GM23248 (cell line): ENCODE results near the gene SCNN1B. TPM values are rescaled to one million over a fixed set of nuclear protein-coding genes. Genes with fewer than 3 reads are reported as not detected.
A peak's percentile ranks its signal among the peaks of the same experiment; 100 is the strongest.

Source experiments
- DNase-seq: peaks from one replicate; pipeline ENCODE4 v3.0.0-alpha.2; 2015
- H2AFZ ChIP-seq: fragments of 200-600 bp; sonication (generic); 2 replicates; pipeline ENCODE4 v1.6.1; 2016; ENCODE audit warnings: antibody characterized with exemption
- H3F3A ChIP-seq: fragments of 200-600 bp; sonication (generic); 2 replicates; pipeline ENCODE4 v1.6.1; 2016; ENCODE audit warnings: mild to moderate bottlenecking, antibody characterized with exemption, mixed run types; ENCODE audit not compliant: insufficient read depth
- H3K27ac ChIP-seq: fragments of 200-600 bp; sonication (generic); 2 replicates; pipeline ENCODE4 v1.5.1; 2016; ENCODE audit warnings: mild to moderate bottlenecking
- H3K27me3 ChIP-seq: fragments of 200-600 bp; sonication (generic); replicated peaks from 2 replicates; pipeline ENCODE4 v1.6.1; 2016; ENCODE audit warnings: mild to moderate bottlenecking; ENCODE audit not compliant: insufficient read depth
- H3K36me3 ChIP-seq: fragments of 200-600 bp; sonication (generic); 2 replicates; pipeline ENCODE4 v1.6.1; 2016; ENCODE audit warnings: low read depth, mild to moderate bottlenecking
- H3K4me1 ChIP-seq: fragments of 200-600 bp; sonication (generic); 2 replicates; pipeline ENCODE4 v1.6.1; 2016; ENCODE audit warnings: mild to moderate bottlenecking; ENCODE audit not compliant: insufficient read depth
- H3K4me2 ChIP-seq: fragments of 200-600 bp; sonication (generic); one replicate; pipeline ENCODE4 v1.6.1; 2016; ENCODE audit warnings: mild to moderate bottlenecking; ENCODE audit not compliant: unreplicated experiment
- H3K4me3 ChIP-seq: fragments of 200-600 bp; sonication (generic); 2 replicates; pipeline ENCODE4 v1.5.1; 2016; ENCODE audit warnings: mild to moderate bottlenecking
- H3K79me2 ChIP-seq: fragments of 200-600 bp; sonication (generic); 2 replicates; pipeline ENCODE4 v1.6.1; 2016; ENCODE audit warnings: mild to moderate bottlenecking; ENCODE audit not compliant: insufficient read depth
- H3K9ac ChIP-seq: fragments of 200-600 bp; sonication (generic); 2 replicates; pipeline ENCODE4 v1.6.1; 2016; ENCODE audit warnings: mild to moderate bottlenecking
- H3K9me2 ChIP-seq: fragments of 200-600 bp; sonication (generic); 2 replicates; pipeline ENCODE4 v1.6.1; 2016; ENCODE audit warnings: mixed run types, mild to moderate bottlenecking, moderate library complexity; ENCODE audit not compliant: insufficient read depth
- H3K9me3 ChIP-seq: fragments of 200-600 bp; sonication (generic); one replicate; pipeline ENCODE4 v1.6.1; 2017; ENCODE audit warnings: low read depth
- H4K20me1 ChIP-seq: fragments of 200-600 bp; sonication (generic); 2 replicates; pipeline ENCODE4 v1.6.0; 2016; ENCODE audit not compliant: insufficient read depth
- EZH2 ChIP-seq: fragments of 200-600 bp; sonication (generic); IDR thresholded peaks from 2 replicates; pipeline ENCODE4 v1.6.1; 2018; ENCODE audit warnings: antibody characterized with exemption, mild to moderate bottlenecking; ENCODE audit not compliant: insufficient read depth, poor library complexity, severe bottlenecking
- EZH2phosphoT487 ChIP-seq: fragments of 200-600 bp; sonication (generic); IDR thresholded peaks from 2 replicates; pipeline ENCODE4 v1.6.1; 2018; ENCODE audit warnings: antibody characterized with exemption, moderate library complexity, mild to moderate bottlenecking, low read depth; ENCODE audit not compliant: insufficient read depth
- WGBS, 2 experiments: methylation state at CpG; one replicate each; pipeline ENCODE4 v1.1.6; 2015 to 2017; ENCODE audit warnings: low lambda C conversion rate in 2 of 2, low coverage in 1 of 2; ENCODE audit errors: missing lambda C conversion rate in 2 of 2; 5-methylcytosine and 5-hydroxymethylcytosine counted together
- in situ Hi-C: fragments of 300-500 bp; cut with MboI; formaldehyde crosslinking; loops from 2 replicates; pipeline ENCODE4 v1.15.0; 2020
- polyA plus RNA-seq: library from polyadenylated mRNA; unstranded; fragments of >200 nt; fragmentation: Nextera tagmentation; extraction: Ambion mirVana; gene quantifications from 2 replicates; pipeline ENCODE4 v1.2.1, GENCODE V29; 2016
- total RNA-seq: library from RNA; depleted of rRNA; stranded (reverse); fragments of >200 nt; shearing (Covaris generic); gene quantifications from 2 replicates; pipeline ENCODE4 v1.2.3, GENCODE V29; 2014

The SCNN1B gene
- total and polyA plus RNA-seq, 2 experiments from 2014 or later, result not detected

GRCh38 chr16:23410176-23410575 is 108.1 kb downstream of the SCNN1B start:
- no peaks in the 10 kb centered on the region for H3K9me2 ChIP-seq

GRCh38 chr16:23414731-23415130 is 112.6 kb downstream of the SCNN1B start:
- 86% methylated on average over 6 of the region's 6 CpGs for WGBS, 2 experiments
- no peaks in the 10 kb centered on the region for H3K79me2 ChIP-seq
- no peak overlapping the region for H3K4me2 ChIP-seq
- H3K27ac ChIP-seq, result no peak overlapping the region
- H3K27me3 ChIP-seq, result no peaks in the 10 kb centered on the region
- H3K4me1 ChIP-seq, result no peaks in the 10 kb centered on the region
- H3K9ac ChIP-seq, result no peak overlapping the region
- TF ChIP-seq EZH2, result no peak
- TF ChIP-seq EZH2phosphoT487, result no peak
- H3K4me3 ChIP-seq, result no peak overlapping the region
- H2AFZ ChIP-seq, result no peak overlapping the region
- H3K9me2 ChIP-seq, result no peaks in the 10 kb centered on the region
- DNase-seq, result no peak
- H3K9me3 ChIP-seq, result no peaks in the 10 kb centered on the region
- 0 out of 2 replicates have a peak, but pooled peaks cover 6% of the 10 kb centered on the region for H3F3A ChIP-seq
- H3K36me3 ChIP-seq, result peaks cover 16% of the 10 kb centered on the region
- H4K20me1 ChIP-seq, result no peaks in the 10 kb centered on the region
- in situ Hi-C loops, result no loop called here

More at GRCh38 chr16:23410176-23410575, 108.1 kb downstream of the SCNN1B start:
- TF ChIP-seq EZH2 (no peak), EZH2phosphoT487 (no peak)
- Histone ChIP-seq H3K4me1 (no peaks in the 10 kb centered on the region), H3K9ac (no peak overlapping the region), H3K36me3 (peaks cover 26% of the 10 kb centered on the region), H4K20me1 (no peaks in the 10 kb centered on the region), H3K27me3 (no peaks in the 10 kb centered on the region), H3K9me3 (no peaks in the 10 kb centered on the region), H2AFZ (no peak overlapping the region), H3K4me3 (no peak overlapping the region), H3F3A (0 out of 2 replicates have a peak, but pooled peaks cover 6% of the 10 kb centered on the region), H3K4me2 (no peak overlapping the region), H3K27ac (no peak overlapping the region), H3K79me2 (no peaks in the 10 kb centered on the region)
- DNase-seq, result peak; percentile 20
- 87 to 88% methylated on average over 4 of the region's 4 CpGs for WGBS, 2 experiments
- in situ Hi-C loops, result no loop called here

DNA sequence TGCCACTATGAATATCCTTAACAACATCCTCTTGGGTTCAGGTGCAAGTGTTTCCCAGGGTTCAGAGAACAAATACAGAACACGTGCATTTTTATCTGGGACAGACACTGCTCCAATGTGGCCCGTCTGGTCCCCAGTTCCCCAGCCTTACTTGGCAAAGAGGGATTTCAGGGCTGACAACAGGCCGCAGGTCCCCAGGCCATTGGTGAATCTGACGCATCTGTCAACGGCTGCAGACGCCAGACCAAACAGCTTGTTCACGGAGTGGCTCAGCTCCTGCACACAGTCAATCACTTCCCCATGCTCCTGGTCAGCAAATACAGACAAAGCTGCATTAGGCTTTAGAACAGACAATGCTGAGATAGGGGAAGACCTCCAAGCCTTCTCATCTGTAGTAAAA is 114.7 kb downstream of the SCNN1B start:
- H3K4me2 ChIP-seq, result no peak overlapping the region
- no peaks in the 10 kb centered on the region for H3K9me2 ChIP-seq
- TF ChIP-seq EZH2phosphoT487 (no peak), EZH2 (no peak)
- H3K36me3 ChIP-seq, result peaks cover 9% of the 10 kb centered on the region; the same call in 1 of the 2 replicates
- no peak overlapping the region for H3K9ac ChIP-seq
- no peaks in the 10 kb centered on the region for H3F3A ChIP-seq
- no peaks in the 10 kb centered on the region for H3K79me2 ChIP-seq
- H3K4me1 ChIP-seq, result no peaks in the 10 kb centered on the region
- no peak overlapping the region for H3K27ac ChIP-seq
- H2AFZ ChIP-seq, result no peak overlapping the region
- H3K27me3 ChIP-seq, result no peaks in the 10 kb centered on the region
- H4K20me1 ChIP-seq, result no peaks in the 10 kb centered on the region
- no peaks in the 10 kb centered on the region for H3K9me3 ChIP-seq
- in situ Hi-C loops, result no loop called here
- no peak for DNase-seq
- WGBS, 2 experiments, result 91 to 93% methylated on average over 7 of the region's 7 CpGs
- H3K4me3 ChIP-seq, result no peak overlapping the region

- WGBS, 2 experiments, result 95 to 97% methylated on average over 5 of the region's 5 CpGs
- Histone ChIP-seq H3K27me3 (no peaks in the 10 kb centered on the region), H3K9me2 (no peaks in the 10 kb centered on the region), H3K4me1 (peaks cover 15% of the 10 kb centered on the region), H3K9me3 (no peaks in the 10 kb centered on the region), H3K79me2 (no peaks in the 10 kb centered on the region), H3K4me2 (no peak overlapping the region), H3F3A (peaks cover 8% of the 10 kb centered on the region), H3K36me3 (no peaks in the 10 kb centered on the region), H3K9ac (no peak overlapping the region), H3K4me3 (no peak overlapping the region), H2AFZ (no peak overlapping the region), H3K27ac (no peak overlapping the region), H4K20me1 (no peaks in the 10 kb centered on the region)
- in situ Hi-C loops, result no loop called here
- no peak for DNase-seq
- TF ChIP-seq EZH2phosphoT487 (no peak), EZH2 (no peak)
Measured at GRCh38 chr16:23420011-23420410, 117.9 kb downstream of the SCNN1B start.
